IPS-20b (cell line): ENCODE data around the gene FGL2.
A peak's percentile ranks its signal among the peaks of the same experiment; 100 is the strongest.

Experiments used
- H3K27ac ChIP-seq: one replicate; pipeline ENCODE4 v1.5.1; 2013; ENCODE audit warnings: low read length
- H3K27me3 ChIP-seq: 2 replicates; pipeline ENCODE4 v1.6.1; 2013; ENCODE audit warnings: mild to moderate bottlenecking, low read length, inconsistent platforms; ENCODE audit not compliant: insufficient read depth
- H3K36me3 ChIP-seq: 2 replicates; pipeline ENCODE4 v1.6.1; 2013; ENCODE audit warnings: low read depth, mild to moderate bottlenecking, inconsistent platforms, low read length, moderate library complexity; ENCODE audit not compliant: insufficient read depth
- H3K4me1 ChIP-seq: 2 replicates; pipeline ENCODE4 v1.6.1; 2013; ENCODE audit warnings: mild to moderate bottlenecking, control low read depth, inconsistent platforms, low read length, moderate library complexity; ENCODE audit not compliant: insufficient read depth
- H3K4me3 ChIP-seq: 2 replicates; pipeline ENCODE4 v1.5.1; 2013; ENCODE audit warnings: mild to moderate bottlenecking, low read length, inconsistent platforms
- H3K9ac ChIP-seq: 2 replicates; pipeline ENCODE4 v1.6.1; 2013; ENCODE audit warnings: low read depth, mild to moderate bottlenecking, inconsistent platforms, low read length, moderate library complexity
- H3K9me3 ChIP-seq: 2 replicates; pipeline ENCODE4 v1.6.1; 2013; ENCODE audit warnings: mild to moderate bottlenecking, low read depth, low read length, inconsistent platforms; ENCODE audit not compliant: insufficient read depth

FGL2 gene

DNA sequence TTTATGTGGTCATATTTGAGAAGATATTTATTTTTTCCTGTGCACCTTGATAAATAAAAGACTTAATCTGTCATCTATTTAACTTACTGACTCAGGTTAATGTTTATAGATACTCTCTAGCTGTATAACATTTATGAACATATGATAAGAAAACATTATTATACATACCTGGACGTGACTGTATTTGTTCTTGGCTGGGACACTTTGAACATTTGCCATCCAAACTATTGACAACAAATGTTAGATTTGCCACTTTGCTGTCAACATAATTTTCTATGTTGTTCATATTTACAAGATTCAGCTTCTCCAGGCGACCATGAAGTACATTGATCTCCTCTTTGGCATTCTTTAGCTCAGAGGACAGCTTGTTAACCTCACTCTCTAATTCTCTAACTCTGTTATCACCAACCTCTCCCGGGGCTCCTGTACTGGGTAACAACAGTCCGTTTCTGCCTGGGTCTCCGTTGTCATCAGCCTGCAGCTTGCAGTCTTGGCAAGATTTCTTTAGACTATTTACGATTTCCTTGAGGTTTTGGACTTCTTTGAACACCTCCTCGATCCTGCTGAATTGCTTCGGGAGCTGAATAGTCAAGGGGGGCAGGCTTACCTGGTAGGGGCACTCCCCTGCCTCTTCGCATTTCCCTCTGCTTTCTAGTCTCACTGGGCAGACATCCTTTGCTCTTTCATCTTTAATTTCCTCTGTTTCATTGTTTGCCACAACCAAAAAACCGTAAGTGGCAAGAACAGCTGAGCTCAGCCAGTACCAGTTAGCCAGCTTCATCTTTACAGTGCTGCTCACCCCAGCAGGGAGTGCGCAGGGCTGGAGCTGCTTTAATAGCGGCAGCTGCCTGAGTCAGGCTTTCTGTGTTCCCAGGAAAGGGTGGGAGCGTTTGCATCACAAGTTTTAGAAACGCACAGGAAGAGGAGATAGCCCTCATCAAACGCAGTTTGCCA lies at the start of gene FGL2:
Gene FGL2 (minus strand): TSS at position 807 of the 954 bp plus-strand sequence. CDS start 26 bp downstream, at position 781.
- Histone ChIP-seq H3K4me1 (no peaks in the 10 kb centered on the region), H3K27me3 (peaks cover 8% of the 10 kb centered on the region; the same call in 1 of the 2 replicates), H3K36me3 (no peaks in the 10 kb centered on the region), H3K9me3 (no peaks in the 10 kb centered on the region), H3K4me3 (peak within 1 kb of the TSS; percentile 56; the same call in 1 of the 2 replicates), H3K9ac (no peak within 1 kb of the TSS; the same call in 1 of the 2 replicates), H3K27ac (no peak within 1 kb of the TSS)

DNA sequence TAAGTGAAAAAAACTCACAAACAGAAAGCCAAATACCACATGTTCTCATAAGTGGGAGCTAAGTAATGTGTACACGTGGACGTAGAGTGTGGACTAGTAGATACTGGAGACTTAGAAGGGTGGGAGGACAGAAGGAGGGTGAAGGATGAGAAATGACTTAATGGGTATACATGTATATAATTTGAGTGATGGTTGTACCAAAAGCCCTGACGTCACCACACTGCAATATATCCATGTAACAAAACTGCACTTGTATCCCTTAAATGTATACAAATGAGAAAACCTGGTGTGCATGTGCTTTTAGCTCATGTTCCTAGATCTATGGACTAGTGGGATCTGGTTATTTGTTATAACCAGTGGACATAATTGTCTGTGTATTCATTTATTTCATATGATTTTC lies 48.5 kb upstream of the FGL2 start:
- Histone ChIP-seq H3K9ac (no peak overlapping the region), H3K36me3 (no peaks in the 10 kb centered on the region), H3K27ac (no peak overlapping the region), H3K27me3 (no peaks in the 10 kb centered on the region), H3K4me3 (no peak overlapping the region), H3K9me3 (no peaks in the 10 kb centered on the region), H3K4me1 (0 out of 2 replicates have a peak, but pooled peaks cover 3% of the 10 kb centered on the region)

DNA sequence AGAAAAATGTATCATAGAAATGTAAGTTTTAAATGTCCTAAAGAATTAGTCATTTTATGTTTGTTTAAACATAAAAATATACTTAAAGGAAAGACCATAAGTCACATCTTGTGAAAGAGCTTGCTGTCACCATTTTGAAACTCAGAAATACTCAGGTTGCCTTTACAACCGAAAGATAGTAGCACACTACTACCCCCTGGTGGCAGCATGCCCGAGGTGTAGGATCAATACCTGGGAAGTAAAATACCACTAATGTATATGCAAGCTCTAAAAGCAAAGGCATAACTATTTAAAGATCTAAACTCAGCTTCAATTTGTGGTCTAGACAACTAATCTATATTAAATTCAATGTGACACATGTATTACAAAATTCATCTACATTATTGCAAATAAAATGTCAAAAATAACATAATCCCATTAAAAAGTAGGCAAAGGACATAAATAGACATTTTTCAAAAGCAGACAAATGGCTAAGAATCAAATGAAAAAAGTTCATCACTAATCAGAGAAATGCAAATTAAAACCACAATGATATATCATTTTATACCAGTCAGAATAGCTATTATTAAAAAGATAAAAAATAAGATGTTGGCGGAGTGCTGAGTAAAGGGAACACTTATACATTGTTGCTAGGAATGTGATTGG lies 47.7 kb upstream of the FGL2 start:
- H3K4me1 ChIP-seq: peaks cover 11% of the 10 kb centered on the region
- H3K4me3 ChIP-seq: no peak overlapping the region
- no peaks in the 10 kb centered on the region for H3K27me3 ChIP-seq
- H3K36me3 ChIP-seq: no peaks in the 10 kb centered on the region
- H3K27ac ChIP-seq: no peak overlapping the region
- no peaks in the 10 kb centered on the region for H3K9me3 ChIP-seq
- no peak overlapping the region for H3K9ac ChIP-seq

GRCh38 chr7:77246026-77246640 lies 46.5 kb upstream of the FGL2 start:
- Histone ChIP-seq H3K4me1 (peaks cover 19% of the 10 kb centered on the region), H3K36me3 (no peaks in the 10 kb centered on the region), H3K9ac (no peak overlapping the region), H3K27ac (no peak overlapping the region), H3K4me3 (no peak overlapping the region), H3K27me3 (no peaks in the 10 kb centered on the region), H3K9me3 (no peaks in the 10 kb centered on the region)

DNA sequence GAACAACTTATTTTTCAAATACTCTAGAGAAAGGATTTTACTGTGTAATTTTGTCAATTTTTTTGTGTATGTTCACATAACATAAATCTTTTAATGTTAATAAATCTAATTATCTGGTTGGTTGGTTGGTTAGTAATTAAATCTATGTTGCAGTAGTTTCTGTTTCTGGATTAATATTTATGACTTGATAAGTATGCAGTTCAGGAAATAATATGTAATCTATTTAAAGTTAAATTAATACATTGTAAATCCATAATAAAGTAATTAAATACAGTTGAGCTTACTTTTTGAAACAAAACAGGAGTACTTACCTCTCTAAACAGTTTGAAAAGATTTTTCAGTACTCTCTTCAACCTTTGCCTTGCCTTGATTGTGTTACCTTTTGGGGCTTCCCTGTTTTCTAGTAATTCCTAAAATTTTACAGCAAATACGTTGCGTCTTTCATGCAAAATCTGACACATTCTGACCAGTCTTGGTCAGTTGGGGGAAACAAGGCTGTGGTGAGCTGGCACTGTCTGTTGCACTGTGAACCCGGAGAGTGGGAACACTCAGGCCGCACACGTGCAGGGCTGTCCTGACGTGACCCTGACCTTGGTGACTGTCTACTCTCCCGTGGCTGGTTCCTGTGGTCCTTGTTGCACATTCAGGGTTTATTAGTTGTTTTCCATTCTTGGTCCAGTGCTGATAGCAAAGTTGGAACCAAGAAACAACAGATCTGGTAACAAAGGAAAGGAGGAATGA lies 45.6 kb upstream of the FGL2 start:
- Histone ChIP-seq H3K36me3 (no peaks in the 10 kb centered on the region), H3K4me3 (no peak overlapping the region), H3K9ac (no peak overlapping the region), H3K4me1 (peaks cover 19% of the 10 kb centered on the region), H3K27me3 (no peaks in the 10 kb centered on the region), H3K27ac (no peak overlapping the region), H3K9me3 (no peaks in the 10 kb centered on the region)

DNA sequence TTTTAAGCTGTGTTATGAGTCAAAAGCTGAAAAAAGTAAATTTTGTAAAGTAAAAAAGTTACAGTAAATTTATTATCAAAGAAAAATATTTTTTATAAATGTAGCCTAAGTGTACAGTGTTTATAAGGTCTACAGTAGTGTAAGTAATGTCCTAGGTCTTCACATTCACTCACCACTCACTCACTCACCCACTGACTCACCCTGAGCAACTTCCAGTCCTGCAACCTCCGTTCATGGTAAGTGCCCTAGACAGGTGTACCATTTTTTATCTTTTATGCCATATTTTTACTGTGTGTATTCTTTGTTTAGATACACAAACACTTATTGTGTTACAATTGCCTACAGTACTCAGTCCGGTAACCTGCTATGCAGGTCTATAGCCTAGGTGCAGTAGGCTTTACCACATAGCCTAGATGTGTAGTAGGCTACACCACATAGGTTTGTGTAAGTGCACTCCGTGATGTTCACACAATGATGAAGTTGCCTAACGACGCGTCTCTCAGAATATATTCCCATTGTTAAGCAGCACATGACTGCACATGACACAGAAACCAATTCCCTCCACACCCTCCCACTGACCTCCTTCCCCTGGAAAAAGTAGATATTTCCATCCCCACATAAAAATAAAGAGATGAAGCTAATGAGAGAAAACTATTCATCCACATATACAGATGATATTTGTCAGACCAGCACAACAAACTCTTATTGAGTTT lies 44.8 kb upstream of the FGL2 start:
- no peaks in the 10 kb centered on the region for H3K9me3 ChIP-seq
- H3K9ac ChIP-seq: no peak overlapping the region
- H3K27ac ChIP-seq: no peak overlapping the region
- no peaks in the 10 kb centered on the region for H3K27me3 ChIP-seq
- no peaks in the 10 kb centered on the region for H3K36me3 ChIP-seq
- H3K4me1 ChIP-seq: peaks cover 19% of the 10 kb centered on the region
- no peak overlapping the region for H3K4me3 ChIP-seq

DNA sequence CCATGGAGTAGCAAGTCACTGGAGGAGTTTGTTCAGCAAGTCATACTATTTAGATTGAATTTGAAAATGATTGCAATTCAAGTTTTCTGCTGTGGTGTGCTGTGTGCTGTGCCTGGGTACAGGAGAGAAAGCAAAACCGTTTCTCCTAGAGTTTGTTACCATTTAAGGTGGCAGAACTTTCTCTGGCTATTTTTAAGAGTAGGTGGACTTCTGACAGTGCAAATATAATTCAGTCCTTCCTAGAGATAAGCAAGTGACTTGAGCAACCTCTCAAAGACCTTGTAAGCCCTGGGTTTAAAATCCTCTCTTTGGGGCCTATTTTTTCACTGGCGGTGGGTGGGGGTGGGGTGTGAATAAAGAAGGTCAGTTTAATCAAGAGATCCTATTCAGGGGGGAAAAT lies 42.9 kb upstream of the FGL2 start:
- H3K27ac ChIP-seq: no peak overlapping the region
- no peak overlapping the region for H3K4me3 ChIP-seq
- H3K9me3 ChIP-seq: no peaks in the 10 kb centered on the region
- H3K27me3 ChIP-seq: no peaks in the 10 kb centered on the region
- no peak overlapping the region for H3K9ac ChIP-seq
- no peaks in the 10 kb centered on the region for H3K36me3 ChIP-seq
- peaks cover 19% of the 10 kb centered on the region for H3K4me1 ChIP-seq

GRCh38 chr7:77242068-77242467 lies 42.4 kb upstream of the FGL2 start:
- no peaks in the 10 kb centered on the region for H3K36me3 ChIP-seq
- no peaks in the 10 kb centered on the region for H3K27me3 ChIP-seq
- H3K4me3 ChIP-seq: no peak overlapping the region
- H3K27ac ChIP-seq: no peak overlapping the region
- H3K9ac ChIP-seq: no peak overlapping the region
- no peaks in the 10 kb centered on the region for H3K9me3 ChIP-seq
- H3K4me1 ChIP-seq: peaks cover 19% of the 10 kb centered on the region

DNA sequence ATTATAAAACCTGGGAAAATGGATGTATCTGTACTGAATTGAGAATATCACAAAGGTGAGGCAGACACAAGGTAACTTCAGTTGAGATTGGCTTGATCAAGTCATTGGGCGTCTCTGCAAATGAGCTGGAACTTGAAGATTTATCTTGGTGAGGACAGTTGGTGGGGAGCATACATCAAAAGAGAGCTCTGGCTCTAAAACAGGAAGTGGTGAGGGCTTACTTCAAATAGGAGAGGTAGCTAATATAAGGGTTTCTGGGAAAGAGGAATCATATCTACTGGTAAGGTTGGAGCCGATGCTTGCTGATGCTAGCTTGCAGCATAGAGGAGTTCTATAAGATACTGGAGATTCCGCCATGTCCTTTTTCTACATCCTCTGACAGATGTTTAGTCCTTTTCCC lies 39.9 kb upstream of the FGL2 start:
- H3K9ac ChIP-seq: no peak overlapping the region

GRCh38 chr7:77238703-77239136 lies 39.1 kb upstream of the FGL2 start:
- no peaks in the 10 kb centered on the region for H3K36me3 ChIP-seq
- H3K4me3 ChIP-seq: no peak overlapping the region
- no peak overlapping the region for H3K9ac ChIP-seq
- H3K27me3 ChIP-seq: no peaks in the 10 kb centered on the region
- no peak overlapping the region for H3K27ac ChIP-seq
- peaks cover 16% of the 10 kb centered on the region for H3K4me1 ChIP-seq
- H3K9me3 ChIP-seq: no peaks in the 10 kb centered on the region

More for the DNA sequence above, 39.9 kb upstream of the FGL2 start:
- H3K27ac ChIP-seq: no peak overlapping the region
- no peaks in the 10 kb centered on the region for H3K9me3 ChIP-seq
- no peaks in the 10 kb centered on the region for H3K27me3 ChIP-seq
- peaks cover 16% of the 10 kb centered on the region for H3K4me1 ChIP-seq
- no peak overlapping the region for H3K4me3 ChIP-seq
- no peaks in the 10 kb centered on the region for H3K36me3 ChIP-seq

GRCh38 chr7:77235276-77235675 lies 35.7 kb upstream of the FGL2 start:
- no peaks in the 10 kb centered on the region for H3K36me3 ChIP-seq
- no peak overlapping the region for H3K27ac ChIP-seq
- H3K4me3 ChIP-seq: no peak overlapping the region
- H3K4me1 ChIP-seq: no peaks in the 10 kb centered on the region
- H3K27me3 ChIP-seq: no peaks in the 10 kb centered on the region
- H3K9ac ChIP-seq: no peak overlapping the region
- no peaks in the 10 kb centered on the region for H3K9me3 ChIP-seq
